ENCODE data around the gene TBC1D16.

DNA sequence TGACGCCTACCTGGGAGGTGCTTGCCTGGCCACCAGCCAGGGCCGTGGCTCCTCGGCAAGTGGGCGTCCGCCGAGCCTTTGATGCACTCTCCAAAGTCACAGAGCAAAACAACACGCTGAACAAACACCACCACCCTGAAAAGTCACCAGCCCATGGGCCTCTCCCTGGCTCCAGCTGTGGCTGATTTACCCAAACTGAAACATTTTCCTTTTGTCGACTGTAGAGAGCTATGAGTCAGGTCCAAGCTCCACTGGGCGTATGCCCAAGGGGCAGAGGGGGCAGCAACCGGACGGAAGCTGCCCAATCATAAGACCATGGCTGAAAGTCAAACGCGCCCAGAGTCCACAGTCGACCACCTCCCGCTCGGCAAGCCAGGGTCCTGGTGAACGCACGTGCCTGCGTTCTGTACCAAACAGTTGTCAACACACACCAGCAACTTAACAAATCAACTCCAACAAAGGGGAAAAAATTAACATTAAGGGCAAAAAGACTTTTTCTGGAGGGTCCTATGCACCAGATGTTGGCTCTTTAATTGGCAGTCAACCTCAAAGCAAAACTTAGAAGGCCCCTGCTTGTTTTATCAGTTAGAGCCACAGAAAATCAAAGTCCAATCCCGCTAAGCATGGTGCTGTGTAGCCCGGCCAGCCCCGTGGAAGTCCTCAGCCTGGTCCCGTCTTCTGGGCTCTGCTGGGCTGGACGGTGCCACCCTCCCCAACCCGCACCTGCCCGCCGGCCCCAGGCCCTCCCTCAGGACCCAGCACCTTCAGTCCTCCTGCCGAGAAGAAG lies 47.3 kb downstream of the TBC1D16 start:
- TF ChIP-seq EZH2 (IDR thresholded peaks at IDR 0.05; ENCODE audit: insufficient read depth, poor library complexity, severe bottlenecking) (no peak), EZH2phosphoT487 (IDR thresholded peaks at IDR 0.05; ENCODE audit: insufficient read depth, low read depth) (no peak)

All from GM23248 (cell line).